Peyer's patch (tissue), 4 donors: Measurements from ENCODE around the gene PSMB9.

Source experiments
- POLR2A ChIP-seq, 2 donors: fragments of 450-650 bp; IDR thresholded peaks; one replicate each; pipeline ENCODE4 v1.5.1; 2017; ENCODE audit warnings: antibody characterized with exemption in 2 of 2, mild to moderate bottlenecking in 2 of 2, moderate library complexity in 2 of 2
- TF ChIP-seq, protein P1 (sequence below), 6 experiments: fragments of 450-650 bp in 4 of 6; fragments of 200-600 bp in 2 of 6; sonication (generic) in 1 of 6; IDR thresholded peaks; one replicate each; pipeline ENCODE4 v1.5.1; 2017 to 2019; ENCODE audit warnings: antibody characterized with exemption in 6 of 6, mild to moderate bottlenecking in 3 of 6, moderate library complexity in 1 of 6

DNA sequence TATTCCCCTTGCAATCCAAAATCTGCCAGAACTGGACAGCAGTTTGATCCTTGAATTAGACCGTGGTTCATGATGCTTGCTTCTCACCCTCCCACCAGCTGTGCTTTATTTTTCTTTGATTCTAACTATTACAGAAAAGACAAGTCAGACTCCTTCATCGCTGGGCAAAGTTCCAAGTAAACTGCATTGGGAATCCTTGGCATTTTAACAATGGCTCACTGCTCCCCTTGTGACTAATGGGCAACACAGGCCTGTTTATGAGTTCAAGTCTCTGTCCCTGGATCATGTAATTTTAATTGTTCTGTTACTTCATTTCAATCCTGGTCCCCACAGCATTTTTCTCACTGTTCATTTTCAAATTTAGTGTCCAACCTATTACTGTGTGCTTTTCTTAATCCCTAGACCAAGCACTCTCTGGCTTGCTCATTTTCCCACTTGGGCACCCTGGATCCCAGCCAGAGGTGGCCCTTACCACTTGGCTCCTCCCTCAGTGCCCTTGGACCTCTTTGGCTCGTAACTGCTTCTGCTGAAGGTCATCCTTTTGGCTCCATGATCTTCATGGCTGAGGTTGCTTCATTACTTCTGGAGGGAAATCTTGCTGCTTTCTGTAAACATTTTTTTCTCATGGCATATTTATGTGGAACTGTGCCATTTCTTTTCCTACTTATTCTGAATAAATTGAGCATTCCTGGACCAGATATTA lies 32.8 kb downstream of the PSMB9 start:
- TF ChIP-seq, protein P1, sequence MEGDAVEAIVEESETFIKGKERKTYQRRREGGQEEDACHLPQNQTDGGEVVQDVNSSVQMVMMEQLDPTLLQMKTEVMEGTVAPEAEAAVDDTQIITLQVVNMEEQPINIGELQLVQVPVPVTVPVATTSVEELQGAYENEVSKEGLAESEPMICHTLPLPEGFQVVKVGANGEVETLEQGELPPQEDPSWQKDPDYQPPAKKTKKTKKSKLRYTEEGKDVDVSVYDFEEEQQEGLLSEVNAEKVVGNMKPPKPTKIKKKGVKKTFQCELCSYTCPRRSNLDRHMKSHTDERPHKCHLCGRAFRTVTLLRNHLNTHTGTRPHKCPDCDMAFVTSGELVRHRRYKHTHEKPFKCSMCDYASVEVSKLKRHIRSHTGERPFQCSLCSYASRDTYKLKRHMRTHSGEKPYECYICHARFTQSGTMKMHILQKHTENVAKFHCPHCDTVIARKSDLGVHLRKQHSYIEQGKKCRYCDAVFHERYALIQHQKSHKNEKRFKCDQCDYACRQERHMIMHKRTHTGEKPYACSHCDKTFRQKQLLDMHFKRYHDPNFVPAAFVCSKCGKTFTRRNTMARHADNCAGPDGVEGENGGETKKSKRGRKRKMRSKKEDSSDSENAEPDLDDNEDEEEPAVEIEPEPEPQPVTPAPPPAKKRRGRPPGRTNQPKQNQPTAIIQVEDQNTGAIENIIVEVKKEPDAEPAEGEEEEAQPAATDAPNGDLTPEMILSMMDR (IDR thresholded peaks at IDR 0.05) = peak in 1 of 6 experiments; percentile 5
- no peak for TF ChIP-seq POLR2A (IDR thresholded peaks at IDR 0.05)
